Measurements from ENCODE around the gene MYL12B.
"Not testable (repeated sequence)": the region's sequence is repeated elsewhere in the genome, so short reads cannot be mapped to it uniquely, and the experiment has no call there.

The MYL12B gene

DNA sequence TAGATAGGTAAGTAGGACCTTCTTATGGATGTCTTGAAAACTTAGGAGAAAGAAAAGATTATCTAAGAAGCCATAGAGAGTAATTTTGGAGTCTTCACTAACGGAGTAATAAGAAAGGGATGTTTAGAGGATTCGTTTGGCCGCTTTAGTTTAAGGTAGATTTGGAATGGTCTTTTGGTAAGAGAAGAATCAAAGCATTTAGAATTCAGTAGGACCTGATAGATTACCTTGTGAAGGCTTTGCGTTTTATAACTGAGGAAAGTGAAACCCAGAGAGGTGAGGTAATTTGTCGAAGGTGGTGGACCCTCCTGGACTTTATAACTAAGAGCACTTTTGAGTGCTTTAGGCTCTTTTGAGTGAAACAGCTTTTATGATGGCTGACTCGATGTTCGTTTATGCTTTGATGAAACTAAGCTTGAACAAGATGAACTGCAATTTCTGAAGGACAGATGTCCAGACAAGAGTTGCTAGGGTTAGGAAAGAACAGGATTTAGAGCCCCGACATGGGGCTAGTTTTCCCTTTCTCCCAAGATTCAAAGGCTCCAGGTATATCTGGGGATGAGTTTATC, 1.3 kb downstream of the MYL12B start:
- no peak for DNase-seq

DNA sequence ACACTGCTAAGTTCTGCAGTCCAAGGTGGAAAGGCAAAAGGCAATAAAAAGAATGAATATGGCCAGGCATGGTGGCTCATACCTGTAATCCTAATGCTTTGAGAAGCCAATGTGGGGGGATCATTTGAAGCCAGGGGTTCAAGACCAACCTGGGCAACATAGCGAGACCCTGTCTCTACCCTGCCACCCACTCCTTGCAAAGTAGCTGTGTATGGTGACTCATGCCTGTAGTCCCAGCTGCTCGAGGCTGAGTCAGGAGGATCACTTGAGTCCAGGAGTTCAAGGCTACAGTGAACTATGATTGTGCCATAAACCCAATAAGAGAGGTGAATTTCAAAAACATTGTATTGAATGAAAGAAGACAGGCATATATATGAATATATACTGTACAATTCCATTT, 2.4 kb downstream of the MYL12B start:
- DNase-seq, result no peak

DNA sequence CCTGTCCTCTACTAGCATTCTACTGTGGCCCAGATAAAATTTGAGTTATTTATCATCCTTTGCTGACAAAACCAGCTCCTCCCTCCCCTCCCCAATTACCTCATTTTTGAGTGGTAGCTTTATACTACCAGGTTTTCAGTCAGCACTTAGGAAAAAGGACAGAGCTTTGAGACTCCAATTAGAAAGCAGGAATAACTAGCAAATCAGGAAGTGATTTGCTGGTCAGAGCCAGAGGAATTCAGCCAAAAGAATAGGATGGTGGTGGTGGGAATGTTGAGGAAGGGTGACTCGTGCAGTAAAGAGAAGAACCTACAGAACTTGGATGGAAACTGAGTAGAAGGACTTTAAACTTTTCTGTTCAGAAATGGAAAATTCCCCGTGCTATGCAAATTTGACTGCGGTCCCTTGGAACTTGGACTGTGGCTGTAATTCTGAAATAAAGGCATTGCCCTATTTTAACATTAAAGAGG, 3.7 kb downstream of the MYL12B start:
- DNase-seq, result no peak

DNA sequence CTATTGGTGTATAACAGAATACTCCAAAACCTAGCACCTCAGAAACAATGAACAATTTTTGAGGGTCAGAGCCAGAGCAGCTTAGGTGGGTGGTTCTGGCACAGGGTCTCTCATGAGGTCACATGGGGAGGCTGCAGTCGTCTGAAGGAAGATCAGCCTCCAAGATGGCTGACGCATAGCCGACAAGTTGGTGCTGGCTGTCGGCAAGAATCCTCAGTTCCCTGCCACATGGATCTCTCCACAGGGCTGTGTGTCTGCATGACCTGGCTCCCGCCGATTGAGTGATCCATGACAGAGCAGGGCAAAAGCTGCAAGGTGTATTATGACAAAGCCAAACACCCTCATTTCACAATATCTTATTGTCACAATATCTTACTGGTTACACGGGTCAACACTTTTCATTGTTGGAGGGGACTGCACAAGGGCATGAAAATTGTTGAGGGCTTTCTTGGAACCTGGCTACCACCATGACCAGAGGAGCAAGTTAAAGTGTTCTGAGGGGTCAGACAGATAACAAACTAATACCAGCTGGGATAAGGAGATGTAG, 4.2 kb downstream of the MYL12B start:
- no peak for DNase-seq

DNA sequence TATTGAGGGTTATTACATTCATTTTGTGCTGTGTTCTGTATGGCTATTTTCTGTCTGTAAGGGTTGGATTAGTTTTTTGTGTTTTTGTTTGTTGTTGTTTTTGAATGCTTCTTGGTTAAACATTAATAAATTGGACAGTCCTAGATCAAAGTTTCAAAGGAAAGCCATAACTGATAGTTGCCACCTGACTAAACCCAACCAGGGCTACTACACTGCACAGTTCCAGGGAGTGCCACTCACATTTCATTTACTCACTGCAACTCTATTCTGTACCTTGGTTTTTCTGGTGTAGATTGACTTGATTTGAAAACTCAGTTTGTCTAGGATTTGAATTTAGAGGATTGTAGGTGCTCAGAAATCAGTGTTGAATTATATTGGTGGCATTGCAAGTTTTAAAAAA, 6.4 kb downstream of the MYL12B start:
- no peak for DNase-seq

DNA sequence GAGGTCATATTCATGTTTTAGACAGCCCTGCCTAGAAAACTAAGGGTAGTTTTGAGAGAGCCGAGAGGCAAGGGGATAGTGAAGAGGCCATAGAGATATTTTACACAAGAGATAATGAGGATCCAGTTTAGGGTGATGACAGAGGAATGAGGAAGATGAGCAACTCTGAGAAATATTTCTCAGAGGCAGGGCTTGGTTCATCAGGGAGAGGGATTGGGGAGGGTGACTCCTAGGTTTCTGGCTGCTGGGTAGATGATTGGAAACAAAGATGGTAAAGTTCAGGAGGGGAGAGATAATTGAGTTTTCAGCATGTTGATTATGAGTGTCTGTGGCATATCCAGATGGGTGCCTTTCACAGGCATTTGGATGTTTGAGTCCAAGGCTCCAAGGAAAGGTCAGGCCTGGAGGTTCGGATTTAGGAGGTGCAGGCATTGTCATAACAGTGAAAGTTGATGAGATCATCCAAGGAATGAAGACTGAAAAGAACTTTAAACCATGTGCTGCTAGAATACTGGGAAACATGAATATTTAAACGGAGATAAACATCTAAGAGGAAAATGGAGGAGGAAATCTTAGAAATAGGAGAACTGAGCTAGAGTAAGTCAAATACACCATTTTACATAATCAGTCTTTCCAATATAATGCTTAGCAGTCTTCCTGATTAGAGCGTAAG, 7.4 kb downstream of the MYL12B start:
- no peak for DNase-seq

DNA sequence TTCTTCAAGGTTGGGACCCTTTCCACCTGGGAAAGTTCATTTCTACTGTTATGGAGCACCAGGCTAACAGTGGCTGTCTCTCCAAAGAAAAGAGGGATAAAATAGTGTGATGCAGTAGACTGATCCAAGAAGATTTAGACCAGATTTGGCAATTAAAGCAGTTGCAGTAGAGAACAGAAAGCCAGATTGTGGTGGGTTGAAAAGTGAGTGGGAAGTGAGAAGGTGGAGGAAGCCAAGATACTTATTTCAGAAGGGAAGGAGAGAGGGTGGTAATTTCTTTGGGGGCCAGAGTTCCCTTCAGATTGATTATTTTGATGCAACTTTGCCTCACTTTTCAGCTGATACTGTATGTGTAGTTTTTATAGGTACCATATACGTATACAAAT, 8.0 kb downstream of the MYL12B start:
- no peak for DNase-seq

DNA sequence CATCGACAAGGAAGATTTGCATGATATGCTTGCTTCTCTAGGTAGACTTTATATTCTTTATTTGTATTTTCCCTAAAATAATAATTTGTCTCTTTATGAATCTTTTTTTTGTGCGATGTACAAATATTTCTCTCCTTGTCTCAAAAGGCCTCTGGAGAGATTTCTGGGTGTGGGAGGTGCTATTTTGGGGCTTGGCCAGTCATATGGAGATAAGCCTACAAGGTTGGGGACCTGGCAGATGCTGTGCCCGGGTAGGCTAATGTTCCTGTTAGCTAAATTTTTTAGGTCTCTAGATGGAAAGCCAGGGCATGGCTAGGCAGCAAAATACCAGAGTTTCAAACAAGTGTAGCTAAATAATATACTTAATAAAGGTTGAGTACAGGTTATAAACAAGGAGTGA, 11.1 kb downstream of the MYL12B start:
- no peak for DNase-seq

DNA sequence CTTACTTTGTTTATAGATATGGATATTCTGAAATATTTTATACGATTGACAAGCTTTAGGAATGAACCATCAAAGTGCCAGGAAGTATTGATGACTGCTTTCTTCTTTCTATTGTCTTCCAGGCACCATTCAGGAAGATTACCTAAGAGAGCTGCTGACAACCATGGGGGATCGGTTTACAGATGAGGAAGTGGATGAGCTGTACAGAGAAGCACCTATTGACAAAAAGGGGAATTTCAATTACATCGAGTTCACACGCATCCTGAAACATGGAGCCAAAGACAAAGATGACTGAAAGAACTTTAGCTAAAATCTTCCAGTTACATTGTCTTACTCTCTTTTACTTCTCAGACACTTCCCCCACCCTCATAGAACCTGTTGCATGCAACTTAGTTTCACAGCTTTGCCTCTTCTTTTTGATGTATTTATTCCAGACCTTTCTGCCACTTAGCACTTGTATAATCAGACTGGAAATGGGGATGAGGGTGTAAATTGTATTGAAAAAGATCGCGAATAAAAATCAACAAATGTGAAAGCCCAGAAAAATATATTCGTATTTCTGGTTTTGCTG, 15.8 kb downstream of the MYL12B start:
- not testable (repeated sequence) for DNase-seq

DNA sequence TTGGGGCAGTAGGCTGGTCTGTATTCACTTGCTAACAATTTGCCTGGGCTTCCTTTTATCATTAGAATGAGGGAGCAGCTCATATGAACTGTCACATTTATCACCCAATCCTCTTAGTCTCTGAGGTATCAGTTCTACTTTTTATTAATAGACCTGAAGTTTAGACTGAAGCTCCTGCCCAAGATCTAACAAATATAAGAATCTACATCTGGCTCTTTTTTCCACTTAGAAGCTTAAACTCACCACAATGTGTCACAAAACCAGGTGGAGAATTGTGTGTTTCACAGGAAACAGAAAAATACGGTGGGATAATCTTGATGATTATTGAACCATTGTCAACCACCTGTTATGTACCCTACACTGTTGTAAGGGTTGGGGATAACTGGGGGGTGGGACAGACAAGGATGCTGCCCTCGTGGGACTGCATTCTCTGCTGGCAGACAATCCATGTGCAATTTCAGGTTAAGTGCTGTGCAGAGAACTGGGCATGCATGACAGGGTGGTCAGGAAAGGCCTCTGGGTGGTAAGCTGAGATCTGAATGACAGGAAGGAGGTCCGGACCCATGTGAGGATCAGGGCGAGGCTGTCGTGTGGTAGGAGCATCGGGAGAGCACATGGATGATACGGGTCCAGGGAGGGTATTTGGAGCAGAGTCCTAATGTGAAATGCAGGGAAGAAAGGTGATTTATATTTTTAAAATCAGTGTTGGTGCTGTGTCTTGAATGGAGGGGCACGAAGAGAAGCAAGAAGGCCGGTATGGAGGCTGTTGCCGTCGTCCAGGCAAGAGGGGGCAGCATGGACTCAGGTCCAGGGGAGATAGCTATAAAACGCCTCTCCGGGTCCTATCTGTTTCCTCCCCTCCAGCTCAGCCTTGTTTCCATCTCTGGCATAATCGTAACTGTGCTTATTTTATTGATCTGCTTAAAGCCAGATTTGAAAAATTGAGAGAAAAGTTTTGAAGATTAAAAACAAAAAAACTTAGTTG, 17.6 kb downstream of the MYL12B start:
- DNase-seq, result no peak

DNA sequence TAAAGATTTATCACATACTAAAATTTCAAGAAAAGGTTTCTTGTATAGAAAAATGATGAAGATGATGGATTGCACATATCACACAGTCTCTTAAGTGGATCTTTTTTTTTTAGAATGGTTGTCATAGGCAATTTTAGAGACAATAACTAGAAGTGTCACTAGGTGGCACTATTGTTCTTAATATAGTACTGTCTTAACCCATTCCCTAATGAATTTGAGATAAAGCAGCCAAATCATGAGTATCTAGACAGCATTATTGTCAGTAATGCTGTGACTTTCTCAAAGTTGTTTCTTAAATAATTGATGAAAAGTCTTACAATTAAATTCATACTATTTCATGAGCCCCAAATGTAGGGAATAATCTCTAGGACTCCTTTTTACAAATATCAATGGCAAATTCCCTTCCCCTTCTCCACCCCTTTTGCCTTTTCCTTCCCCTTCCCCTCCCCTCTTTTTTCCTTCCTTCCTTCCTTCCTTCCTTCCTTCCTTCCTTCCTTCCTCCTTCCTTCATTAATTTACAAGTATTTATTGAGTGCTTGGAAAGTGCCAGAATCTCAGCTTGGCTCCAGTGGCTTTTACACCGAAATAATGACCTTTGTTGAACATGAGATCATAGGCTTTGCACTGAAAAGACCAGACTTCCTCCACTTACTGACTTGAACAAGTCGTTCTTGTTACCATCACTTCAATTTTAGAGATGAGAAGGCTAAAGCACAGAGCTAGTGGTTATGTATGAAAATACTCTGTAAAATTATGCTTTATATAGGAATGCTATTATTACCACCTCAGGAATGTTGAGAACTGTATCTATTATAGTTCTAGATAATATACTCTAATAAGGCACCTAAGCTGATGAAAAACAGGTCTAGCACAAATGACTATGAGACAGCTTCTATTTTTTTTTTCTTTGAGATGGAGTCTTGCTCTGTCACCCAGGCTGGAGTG, 19.8 kb downstream of the MYL12B start:
- peak; percentile 62 for DNase-seq

DNA sequence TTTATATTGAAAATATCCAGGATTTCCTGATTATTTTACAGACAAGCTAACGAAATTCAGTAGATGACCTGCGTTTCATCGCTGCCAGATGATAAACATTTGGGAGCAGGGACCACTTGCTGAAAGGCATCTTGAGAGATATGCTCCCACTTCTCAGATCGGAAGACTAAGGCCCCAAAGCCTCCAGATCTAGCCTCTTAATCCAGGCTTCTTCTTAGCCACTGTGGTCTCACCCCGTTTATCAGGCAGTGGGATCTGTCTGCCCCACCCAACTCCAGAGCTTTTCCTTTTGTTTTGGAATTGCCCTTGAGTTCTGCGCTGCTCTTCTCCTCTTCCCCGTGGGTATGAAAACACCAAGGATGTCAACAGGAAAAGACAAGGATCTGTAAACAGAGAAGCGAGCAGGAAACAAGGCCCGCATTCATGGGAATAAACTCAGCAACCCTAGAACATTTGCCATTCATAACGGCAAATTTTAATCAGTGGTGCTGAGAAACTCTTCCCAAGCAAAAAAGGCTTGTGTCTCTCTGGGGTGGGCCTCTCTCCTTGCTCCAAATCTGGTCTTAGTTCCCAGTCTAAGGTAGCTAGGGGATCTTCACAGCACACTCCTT, 21.4 kb downstream of the MYL12B start:
- DNase-seq, result no peak

DNA sequence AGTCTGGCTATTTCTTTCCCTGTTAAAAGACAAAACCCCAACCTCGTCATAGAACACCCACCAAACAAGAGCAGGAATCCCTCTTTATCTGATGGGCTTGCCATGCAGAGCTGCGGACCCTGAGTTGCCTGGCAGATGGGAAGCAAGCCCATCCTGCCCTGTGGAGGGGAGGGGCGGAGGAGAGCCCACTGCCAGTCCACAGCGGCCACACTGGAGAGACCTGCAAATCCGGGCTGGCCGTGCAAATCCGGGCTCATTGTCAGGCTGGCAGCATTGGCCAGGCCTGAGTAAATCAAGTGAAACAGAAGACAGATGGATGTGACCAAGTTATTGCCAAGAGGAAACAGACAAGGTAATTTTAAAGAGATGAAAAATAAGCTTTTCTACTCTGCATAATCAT, 22.0 kb downstream of the MYL12B start:
- no peak for DNase-seq

DNA sequence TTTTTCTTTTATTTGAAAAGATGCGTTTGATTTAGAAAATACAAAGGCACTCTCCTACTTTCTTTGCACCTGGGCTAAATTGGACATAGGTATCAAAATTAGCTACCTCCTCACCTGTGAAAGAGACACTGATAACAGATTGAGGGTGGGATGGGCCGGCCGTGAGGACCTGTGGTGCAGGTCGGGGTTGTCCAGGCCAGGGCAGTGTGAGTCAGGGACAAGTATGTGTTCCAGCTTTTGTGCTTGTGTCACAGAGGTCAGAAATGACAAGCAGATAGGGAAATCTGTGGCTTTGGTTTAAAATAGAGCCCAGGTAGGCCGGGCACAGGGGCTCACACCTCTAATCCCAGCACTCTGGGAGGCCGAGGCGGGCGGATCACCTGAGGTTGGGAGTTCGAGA, 22.6 kb downstream of the MYL12B start:
- DNase-seq, result no peak

DNA sequence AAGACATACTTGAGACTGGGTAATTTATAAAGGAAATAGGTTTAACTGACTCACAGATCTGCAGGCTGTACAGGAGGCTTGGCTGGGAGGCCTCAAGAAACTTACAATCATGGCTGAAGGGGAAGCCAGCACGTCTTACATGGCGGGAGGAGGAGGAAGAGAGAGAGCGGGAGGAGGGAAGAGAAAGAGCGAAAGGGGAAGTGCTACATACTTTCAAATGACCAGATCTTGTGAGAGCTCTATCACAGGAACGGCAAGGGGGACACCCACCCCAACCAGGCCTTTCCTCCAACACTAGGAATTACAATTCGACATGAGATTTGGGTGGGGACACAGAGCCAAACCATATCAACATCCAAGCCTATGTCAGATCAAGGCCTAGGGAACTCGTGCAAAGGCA, 24.2 kb downstream of the MYL12B start:
- no peak for DNase-seq

DNA sequence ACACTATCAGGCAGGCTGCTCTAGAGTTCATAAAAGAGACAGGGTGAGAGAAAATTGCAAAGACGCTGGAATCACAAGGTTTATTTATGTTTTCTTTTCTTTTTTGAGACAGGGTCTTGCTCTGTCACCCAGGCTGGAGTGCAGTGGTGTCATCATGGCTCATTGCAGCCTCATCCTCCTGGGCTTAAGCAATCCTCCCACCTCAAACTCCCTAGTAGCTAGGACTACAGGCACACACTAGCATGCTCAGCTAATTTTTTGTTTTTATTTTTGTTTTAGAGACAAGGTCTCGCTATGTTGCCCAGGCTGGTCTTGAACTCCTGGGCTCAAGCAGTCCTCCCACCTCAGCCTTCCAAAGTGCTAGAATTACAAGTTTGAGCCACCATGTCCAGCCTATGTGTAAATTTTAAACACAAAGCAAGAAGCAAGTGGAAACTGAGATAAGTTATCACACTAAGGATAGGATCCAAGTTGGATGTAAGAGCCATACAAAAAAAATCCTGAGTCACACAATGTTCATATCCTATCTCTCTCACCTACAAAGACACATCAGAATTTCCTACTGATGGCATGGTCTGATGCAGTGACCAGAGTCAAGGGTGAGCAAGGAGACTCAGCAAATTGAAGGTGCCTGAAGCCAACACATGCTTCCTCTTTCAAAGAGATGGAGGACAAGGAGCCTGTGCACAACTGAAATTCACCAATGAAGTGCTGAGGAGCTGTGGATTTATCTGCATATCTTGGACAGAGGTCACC, 31.4 kb downstream of the MYL12B start:
- no peak for DNase-seq

DNA sequence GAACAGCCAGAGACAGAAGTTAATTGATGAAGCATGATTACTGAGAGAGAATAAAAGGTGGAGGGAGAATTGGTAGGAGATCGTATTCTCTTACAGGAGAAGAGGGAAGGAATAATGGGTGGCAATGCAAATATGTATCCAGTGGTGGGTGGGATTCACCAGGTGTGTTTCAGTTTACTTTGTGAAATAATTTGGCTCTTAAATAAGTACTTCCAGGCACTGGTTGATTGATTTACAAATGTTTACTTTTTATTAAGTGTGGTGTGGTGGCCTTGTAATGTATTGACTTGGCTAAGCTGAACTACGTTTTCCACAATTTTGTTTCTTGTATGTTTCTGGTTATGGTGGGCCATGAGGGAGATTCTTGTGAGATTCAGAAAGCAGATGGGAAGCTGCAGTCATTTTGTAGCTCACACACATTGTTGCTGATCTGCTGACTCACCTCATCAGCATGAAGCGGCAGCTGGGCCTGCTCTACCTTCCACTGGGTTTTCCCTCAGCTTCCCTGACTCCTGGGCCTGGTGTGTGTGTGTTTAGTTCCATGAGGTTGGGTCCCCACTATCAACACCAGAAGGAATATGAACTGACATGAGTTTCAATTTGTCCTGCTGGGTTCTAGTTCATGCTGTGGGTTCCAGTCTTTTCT, 32.6 kb downstream of the MYL12B start:
- DNase-seq, result peak; percentile 73

DNA sequence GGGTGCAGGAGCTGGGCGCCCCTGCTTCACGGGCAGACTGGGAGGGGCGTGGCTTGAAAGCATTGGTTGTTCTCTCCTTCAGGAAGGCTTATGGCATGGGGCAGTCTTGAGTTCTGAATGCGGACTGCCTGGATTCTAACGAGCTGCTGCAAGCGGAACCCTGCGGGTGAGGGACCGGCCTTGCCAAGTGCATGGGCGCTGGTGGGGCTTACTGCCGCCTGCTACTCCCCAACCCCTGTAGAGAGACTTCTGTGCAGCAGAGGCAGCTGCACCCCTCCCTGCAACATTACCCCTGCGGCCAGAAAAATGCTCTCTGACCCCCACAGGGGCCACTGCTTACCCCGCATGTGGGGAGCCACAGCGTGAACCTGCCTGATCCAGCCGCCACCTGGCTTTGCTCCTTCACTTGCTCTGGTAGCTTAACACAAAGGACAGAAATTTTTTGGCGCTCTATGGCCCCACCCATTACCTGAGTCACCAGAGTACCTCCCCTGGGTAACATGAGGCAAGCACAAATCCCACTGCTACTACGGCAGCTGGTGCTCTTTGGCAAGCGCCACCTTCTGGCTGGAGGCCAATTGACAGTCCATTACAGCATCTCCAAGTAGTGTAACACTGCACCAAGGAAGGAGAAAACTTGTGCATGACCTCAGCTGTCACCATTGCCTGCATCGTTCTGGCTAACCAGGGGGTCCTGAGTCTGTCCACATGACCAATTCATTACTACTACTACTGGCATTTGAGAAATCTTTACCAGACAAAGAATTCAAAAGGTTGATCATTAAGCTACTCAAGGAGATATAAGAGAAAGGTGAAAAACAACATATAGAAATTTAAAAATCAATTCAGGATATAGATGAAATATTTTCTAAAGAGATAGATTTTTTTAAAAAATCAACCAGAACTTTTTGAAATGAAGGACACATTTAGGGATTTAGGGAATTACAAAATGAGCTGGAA, 35.4 kb downstream of the MYL12B start:
- peak; percentile 89 for DNase-seq

DNA sequence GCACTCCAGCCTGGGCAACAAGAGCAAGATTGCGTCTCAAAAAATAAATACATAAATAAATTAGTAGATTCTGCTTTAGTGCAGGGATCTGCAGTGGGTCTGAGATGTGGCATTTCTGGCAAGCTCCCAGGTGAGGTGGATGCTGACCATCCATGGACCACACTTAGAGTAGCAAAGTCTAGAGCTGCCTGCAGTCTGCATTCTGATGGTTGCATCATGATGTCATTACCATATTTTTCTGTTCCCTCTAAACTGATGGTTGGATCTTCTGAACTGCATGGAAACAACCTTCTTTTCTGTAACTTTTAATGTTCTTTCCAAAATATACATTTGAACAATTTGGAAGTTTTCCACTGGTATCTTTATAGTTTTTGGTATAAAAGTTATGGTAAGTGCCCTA, 42.9 kb downstream of the MYL12B start:
- no peak for DNase-seq

Measured in NCI-H2081 treated with DMSO at 0.1 percent for 48 hours (cell line).